Fibroblast of skin of right biceps (primary cell): ENCODE results near the gene ITGAL.
A peak's percentile ranks its signal among the peaks of the same experiment; 100 is the strongest.
"Not testable (repeated sequence)": the region's sequence is repeated elsewhere in the genome, so short reads cannot be mapped to it uniquely, and the experiment has no call there.

Experiments used
- DNase-seq: peaks from one replicate; pipeline ENCODE4 v3.0.0-alpha.2; 2013

Gene ITGAL

GRCh38 chr16:30457743-30458560 is 14.6 kb upstream of the ITGAL start:
- DNase-seq: no peak

DNA sequence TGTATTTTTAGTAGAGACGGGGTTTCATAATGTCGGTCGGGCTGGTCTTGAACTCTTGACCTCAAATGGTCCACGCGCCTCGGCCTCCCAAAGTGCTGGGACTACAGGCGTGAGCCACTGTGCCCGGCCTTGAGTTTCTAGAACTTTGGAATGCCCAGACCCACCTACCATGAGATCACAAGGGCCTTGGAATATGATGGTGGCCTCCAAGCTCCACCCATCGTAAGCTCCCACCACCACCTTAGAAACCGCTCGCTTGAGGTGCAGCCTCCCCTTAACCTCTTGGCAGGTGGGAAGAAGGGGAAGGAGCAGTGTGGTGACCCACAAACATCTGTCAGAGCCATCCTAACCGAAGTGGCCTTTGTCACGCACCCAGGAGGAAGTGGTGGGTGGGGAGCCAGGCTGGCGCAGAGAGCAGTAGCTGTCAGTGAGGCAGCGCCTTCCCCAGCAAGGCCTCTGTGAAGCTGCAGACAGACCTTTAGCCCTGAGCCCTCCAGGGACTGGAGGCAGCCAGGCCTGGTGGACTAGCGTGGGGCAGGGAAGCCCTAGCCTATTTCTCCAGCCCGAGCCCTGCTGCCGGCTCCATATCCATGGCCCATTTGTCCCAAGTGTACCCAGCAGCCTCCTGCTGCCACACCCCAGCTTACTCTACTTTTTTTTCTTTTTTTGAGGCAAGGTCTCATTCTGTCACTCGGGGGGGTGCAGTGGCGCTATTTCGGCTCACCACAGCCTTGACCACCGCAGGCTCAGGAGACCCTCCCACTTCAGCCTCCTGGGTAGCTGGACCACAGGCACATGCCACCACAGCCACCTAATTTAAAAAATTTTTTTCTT is 13.8 kb upstream of the ITGAL start:
- no peak for DNase-seq

DNA sequence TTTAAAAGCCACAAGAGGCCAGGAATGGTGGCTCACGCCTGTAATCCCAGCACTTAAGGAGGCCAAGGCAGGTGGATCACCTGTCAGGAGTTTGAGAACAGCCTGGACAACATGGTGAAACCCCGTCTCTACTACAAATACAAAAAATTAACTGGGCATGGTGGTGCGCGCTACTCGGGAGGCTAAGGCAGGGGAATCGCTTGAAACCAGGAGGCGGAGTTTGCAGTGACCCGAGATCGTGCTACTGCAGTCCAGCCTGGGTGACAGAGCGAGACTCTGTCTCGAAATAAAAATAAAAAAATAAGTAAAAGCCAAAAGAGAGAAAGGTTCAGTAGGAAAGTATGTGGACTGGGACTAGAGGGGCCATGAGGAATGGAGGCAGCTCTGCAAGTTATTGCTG is 13.1 kb upstream of the ITGAL start:
- DNase-seq: no peak

DNA sequence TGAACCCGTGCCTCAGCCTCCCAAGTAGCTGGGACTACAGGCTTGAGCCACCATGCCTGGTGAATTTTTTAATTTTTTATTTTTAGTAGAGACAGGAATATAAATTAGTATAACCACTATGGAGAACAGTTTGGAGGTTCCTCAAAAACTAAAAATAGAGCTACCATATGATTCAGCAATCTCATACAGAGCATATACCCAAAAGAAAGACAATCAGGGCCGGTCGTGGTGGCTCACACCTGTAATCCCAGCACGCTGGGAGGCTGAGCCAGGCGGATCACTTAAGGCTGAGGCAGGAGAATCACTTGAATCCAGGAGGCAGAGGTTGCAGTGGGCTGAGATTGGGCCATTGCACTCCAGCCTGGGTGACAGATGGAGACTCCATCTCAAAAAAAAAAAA is 11.1 kb upstream of the ITGAL start:
- DNase-seq: not testable (repeated sequence)

DNA sequence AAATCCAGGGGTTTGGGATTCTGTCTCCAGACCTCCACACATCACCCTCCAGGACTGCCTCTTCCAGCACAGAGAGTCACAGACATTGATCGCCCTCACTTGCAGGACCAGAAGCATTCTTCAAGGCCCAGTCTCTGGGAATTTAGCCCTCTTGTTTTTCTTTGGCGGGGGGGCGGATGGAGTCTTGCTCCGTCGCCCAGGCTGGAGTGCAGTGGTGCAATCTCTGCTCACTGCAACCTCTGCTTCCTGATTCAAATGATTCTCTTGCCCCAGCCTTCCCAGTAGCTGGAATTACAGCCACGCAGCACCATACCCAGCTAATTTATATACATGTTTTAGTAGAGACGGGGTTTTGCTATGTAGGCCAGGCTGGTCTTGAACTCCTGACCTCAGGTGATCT is 8.5 kb upstream of the ITGAL start:
- DNase-seq: no peak

DNA sequence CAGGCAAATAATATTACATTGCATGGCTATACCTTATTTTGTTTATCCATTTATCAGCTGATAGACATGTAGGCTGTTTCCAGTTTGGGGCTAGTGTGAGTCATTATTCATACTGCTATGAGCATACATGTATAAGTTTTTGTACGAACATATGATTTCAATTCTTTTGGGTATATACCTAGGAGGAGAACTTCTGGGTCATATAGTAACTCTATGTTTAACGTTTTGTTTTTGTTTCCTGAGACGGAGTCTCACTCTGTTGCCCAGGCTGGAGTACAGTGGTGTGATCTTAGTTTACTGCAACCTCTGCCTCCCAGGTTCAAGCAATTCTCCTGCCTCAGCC is 2.4 kb upstream of the ITGAL start:
- no peak for DNase-seq

- DNase-seq: no peak
Measured at GRCh38 chr16:30470632-30470995, 1.9 kb upstream of the ITGAL start.

- DNase-seq: no peak
Measured at GRCh38 chr16:30473231-30474073, 910 bp downstream of the ITGAL start.

DNA sequence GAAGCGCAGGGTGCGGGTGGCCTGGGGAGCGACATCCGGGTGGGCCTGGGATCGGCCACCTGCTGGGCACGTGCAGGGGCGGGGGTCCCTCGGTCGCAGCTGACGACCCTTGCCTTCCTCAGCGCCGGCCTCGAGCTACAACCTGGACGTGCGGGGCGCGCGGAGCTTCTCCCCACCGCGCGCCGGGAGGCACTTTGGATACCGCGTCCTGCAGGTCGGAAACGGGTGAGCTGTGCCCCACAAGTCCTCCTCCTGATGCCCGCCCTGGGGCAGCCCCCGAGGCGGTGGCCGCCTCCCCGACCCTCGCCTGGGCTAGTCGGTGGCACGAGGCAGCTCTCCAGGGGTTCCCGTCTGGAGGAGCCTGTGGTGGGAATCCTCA is 1.5 kb downstream of the ITGAL start:
- DNase-seq: no peak

DNA sequence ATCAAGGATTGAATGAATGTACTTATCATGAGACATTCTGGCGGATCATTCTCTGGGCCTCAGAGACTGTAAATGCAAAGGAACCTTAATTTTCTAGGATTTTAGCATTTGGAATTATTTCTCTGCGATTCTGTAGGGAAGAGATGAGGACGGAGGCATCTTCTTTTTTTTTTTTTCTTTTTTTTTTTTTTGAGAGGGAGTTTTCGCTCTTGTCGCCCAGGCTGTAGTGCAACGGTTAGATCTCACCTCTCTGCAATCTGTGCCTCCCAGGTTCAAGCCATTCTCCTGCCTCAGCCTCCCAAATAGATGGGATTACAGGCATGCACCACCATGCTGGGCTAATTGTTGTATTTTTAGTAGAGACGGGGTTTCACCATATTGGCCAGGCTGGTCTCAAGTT is 2.1 kb downstream of the ITGAL start:
- DNase-seq: no peak

DNA sequence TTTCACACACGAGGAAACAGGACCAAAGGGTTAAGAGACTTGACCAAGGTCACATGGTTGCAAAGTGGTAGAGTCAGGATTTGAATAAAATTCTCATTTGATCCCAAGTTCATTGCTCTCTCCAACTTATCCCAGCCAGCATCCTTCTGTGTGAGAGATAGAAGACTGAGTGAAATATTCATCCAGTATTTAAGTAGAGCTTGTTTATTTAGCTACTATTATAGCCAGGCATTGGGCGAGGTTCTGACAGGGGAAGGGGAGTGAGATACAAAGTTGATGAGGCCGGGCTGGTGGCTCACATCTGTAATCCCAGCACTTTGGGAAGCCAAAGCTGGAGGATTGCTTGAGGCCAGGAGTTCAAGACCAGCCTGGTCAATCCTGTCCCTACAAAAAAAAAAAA is 4.4 kb downstream of the ITGAL start:
- no peak for DNase-seq

- DNase-seq: not testable (repeated sequence)
Measured at GRCh38 chr16:30477773-30478172, 5.2 kb downstream of the ITGAL start.

GRCh38 chr16:30478766-30479478 is 6.4 kb downstream of the ITGAL start:
- DNase-seq: no peak

DNA sequence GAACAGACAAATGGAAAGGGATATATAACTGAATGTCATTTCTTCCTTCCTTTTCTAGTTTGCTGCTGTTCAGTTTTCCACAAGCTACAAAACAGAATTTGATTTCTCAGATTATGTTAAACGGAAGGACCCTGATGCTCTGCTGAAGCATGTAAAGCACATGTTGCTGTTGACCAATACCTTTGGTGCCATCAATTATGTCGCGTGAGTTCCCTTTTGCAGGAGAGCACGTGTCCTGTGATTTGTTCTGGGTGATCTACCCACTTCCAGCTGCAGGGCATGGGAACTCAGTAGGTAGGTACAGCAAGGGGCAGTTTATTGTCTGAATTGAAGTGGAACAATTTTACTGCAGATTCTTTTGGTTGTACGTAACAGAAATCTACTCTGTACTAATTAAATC is 8.8 kb downstream of the ITGAL start:
- no peak for DNase-seq

DNA sequence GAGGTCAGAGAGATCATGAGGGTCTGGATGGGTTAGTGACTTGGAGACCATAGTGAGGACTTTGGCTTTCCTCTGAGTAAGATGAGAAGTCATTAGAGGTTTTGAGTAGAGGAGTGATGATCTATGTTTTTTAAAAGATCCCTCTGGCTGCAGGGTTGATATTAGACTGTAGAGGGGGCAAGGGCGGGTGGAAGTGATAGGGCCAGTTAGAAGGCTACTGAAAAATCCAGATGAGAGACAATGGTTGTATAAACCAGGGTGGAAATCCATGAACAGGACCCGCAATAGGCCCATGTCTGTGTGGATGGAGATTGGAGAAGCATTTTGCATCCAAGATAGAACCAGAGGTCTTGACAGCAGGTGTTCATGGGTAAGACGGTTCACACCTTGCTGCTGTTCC is 9.8 kb downstream of the ITGAL start:
- DNase-seq: no peak

- DNase-seq: no peak
Measured at GRCh38 chr16:30484887-30485286, 12.3 kb downstream of the ITGAL start.

DNA sequence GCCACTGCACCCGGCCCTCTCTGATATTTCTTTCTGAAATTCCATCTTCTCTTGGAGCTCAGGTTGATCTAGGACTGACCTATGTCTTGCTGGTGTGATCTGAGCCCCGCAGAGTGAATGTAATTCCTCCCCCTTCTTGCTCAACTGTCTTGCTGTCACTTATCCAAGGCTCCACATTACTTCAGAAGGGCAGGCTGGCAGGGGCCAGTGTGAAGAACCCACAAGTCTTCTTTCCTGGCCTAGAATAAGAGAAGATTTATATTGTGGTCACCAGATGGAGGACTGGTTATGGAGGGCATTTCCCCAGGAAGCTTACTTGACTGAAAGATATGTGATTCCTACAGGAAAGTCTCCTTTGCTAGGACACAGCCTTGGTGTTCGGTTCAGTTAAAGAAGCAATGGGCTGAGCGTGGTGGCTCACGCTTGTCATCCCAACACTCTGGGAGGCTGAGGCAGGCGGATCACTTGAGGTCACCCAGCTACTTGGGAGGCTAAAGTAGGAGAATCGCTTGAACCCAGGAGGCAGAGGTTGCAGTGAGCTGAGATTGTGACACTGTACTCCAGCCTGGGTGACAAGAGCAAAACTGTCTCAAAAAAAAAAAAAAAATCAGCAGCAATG is 13.4 kb downstream of the ITGAL start:
- peak; percentile 16 for DNase-seq

GRCh38 chr16:30488764-30489605 is 16.4 kb downstream of the ITGAL start:
- DNase-seq: no peak

GRCh38 chr16:30490210-30490609 is 17.7 kb downstream of the ITGAL start:
- DNase-seq: no peak

DNA sequence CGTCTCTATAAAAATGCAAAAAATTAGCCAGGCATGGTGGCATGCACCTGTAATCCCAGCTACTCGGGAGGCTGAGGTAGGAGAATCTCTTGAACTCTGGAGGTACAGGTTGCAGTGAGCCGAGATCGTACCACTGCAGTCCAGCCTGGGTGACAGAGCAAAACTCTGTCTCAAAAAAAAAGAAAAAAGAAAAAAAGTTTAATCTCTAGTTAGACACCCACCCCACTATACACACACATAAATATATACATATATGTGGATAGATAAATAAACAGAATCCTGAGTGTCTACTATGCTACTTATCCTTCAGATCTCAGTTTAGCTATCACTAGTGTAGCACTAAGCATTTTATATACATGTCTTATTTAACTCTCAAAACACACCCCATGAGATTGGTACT is 18.7 kb downstream of the ITGAL start:
- no peak for DNase-seq

- peak; percentile 90 for DNase-seq
Measured at GRCh38 chr16:30491744-30492308, 19.3 kb downstream of the ITGAL start.
